Measurements from ENCODE around the gene PLIN4.

Gene PLIN4

GRCh38 chr19:4513248-4513647 lies 5.0 kb downstream of the PLIN4 start:
- DNase-seq (ENCODE audit: extremely low spot score): no peak
- ChIA-PET CTCF (no interaction called here), POLR2A (no interaction called here)
- TF ChIP-seq FOXK2 (IDR thresholded peaks at IDR 0.05): no peak
- no peak for TF ChIP-seq ARNT (IDR thresholded peaks at IDR 0.05)
- TF ChIP-seq NFRKB (IDR thresholded peaks at IDR 0.05): no peak

- POLR2A ChIA-PET: no interaction called here
- TF ChIP-seq TARDBP (IDR thresholded peaks at IDR 0.05) (no peak), ARNT (IDR thresholded peaks at IDR 0.05) (no peak), L3MBTL2 (conservative IDR thresholded peaks at IDR 0.05) (no peak), SUZ12 (IDR thresholded peaks at IDR 0.05) (no peak), CTBP1 (IDR thresholded peaks at IDR 0.05; ENCODE audit: borderline replicate concordance) (no peak), BHLHE40 (IDR thresholded peaks at IDR 0.05; ENCODE audit: borderline replicate concordance) (no peak), FOXK2 (IDR thresholded peaks at IDR 0.05) (no peak)
- CTCF ChIA-PET: no interaction called here
- no peak for DNase-seq (ENCODE audit: extremely low spot score)
These were observed 6.2 kb downstream of the PLIN4 start for GRCh38 chr19:4512070-4512469.

DNA sequence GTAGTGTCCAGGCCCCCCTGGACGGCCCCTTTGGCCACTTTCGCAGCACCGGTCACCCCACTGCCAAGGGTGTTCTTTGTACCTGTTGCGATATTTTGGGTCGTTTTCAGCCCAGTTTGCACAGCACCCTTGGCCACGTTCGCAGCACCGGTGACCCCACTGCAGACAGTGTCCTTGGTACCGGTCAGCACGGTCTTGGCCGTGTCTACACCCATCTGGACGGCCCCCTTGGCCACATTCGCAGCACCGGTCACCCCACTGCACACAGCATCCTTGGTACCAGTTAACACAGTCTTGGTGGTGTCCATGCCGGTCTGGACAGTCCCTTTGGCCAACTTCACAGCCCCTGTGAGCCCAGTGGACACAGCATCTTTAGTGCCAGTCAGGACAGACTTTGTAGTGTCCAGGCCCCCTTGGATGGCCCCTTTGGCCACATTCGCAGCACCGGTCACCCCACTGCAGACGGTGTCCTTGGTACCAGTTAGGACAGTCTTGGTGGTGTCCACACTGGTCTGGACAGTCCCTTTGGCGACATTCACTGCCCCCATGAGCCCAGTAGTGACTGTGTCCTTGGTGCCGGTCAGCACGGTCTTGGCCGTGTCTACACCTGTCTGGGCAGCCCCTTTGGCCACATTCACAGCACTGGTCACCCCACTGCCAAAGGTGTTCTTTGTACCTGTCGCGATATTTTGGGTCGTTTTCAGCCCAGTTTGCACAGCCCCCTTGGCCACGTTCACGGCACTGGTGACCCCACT lies 6.8 kb downstream of the PLIN4 start:
- POLR2A ChIA-PET: no interaction called here
- TF ChIP-seq TARDBP (IDR thresholded peaks at IDR 0.05) (no peak), SP1 (IDR thresholded peaks at IDR 0.05) (no peak), FOXA1 (IDR thresholded peaks at IDR 0.05) (no peak), FOXM1 (IDR thresholded peaks at IDR 0.05; ENCODE audit: borderline replicate concordance) (no peak), SUZ12 (IDR thresholded peaks at IDR 0.05) (no peak), BHLHE40 (IDR thresholded peaks at IDR 0.05; ENCODE audit: borderline replicate concordance) (no peak), ARNT (IDR thresholded peaks at IDR 0.05) (no peak), L3MBTL2 (conservative IDR thresholded peaks at IDR 0.05) (no peak), NFRKB (IDR thresholded peaks at IDR 0.05) (no peak), HDGF (IDR thresholded peaks at IDR 0.05; ENCODE audit: borderline replicate concordance) (no peak), FOXK2 (IDR thresholded peaks at IDR 0.05) (no peak), ELF4 (IDR thresholded peaks at IDR 0.05) (no peak), ZNF384 (IDR thresholded peaks at IDR 0.05) (no peak), LEF1 (IDR thresholded peaks at IDR 0.05; ENCODE audit: borderline replicate concordance) (no peak)
- TF ChIP-seq, protein P1, sequence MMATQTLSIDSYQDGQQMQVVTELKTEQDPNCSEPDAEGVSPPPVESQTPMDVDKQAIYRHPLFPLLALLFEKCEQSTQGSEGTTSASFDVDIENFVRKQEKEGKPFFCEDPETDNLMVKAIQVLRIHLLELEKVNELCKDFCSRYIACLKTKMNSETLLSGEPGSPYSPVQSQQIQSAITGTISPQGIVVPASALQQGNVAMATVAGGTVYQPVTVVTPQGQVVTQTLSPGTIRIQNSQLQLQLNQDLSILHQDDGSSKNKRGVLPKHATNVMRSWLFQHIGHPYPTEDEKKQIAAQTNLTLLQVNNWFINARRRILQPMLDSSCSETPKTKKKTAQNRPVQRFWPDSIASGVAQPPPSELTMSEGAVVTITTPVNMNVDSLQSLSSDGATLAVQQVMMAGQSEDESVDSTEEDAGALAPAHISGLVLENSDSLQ (IDR thresholded peaks at IDR 0.05): no peak
- CTCF ChIA-PET: no interaction called here
- no peak for DNase-seq (ENCODE audit: extremely low spot score)

- no peak for DNase-seq (ENCODE audit: extremely low spot score)
- ChIA-PET POLR2A (no interaction called here), CTCF (interaction anchor here (2.3 kb wide), 1 partner anchor 13 kb away, joined by 6 read pairs; no protein-coding TSS in a partner anchor)
- TF ChIP-seq ZNF384 (IDR thresholded peaks at IDR 0.05): no peak
- TF ChIP-seq TARDBP (IDR thresholded peaks at IDR 0.05): no peak
- TF ChIP-seq SUZ12 (IDR thresholded peaks at IDR 0.05): no peak
- TF ChIP-seq NFRKB (IDR thresholded peaks at IDR 0.05): no peak
- TF ChIP-seq L3MBTL2 (conservative IDR thresholded peaks at IDR 0.05): no peak
- no peak for TF ChIP-seq ELF4 (IDR thresholded peaks at IDR 0.05)
- no peak for TF ChIP-seq FOXA1 (IDR thresholded peaks at IDR 0.05)
- TF ChIP-seq LEF1 (IDR thresholded peaks at IDR 0.05; ENCODE audit: borderline replicate concordance): no peak
- TF ChIP-seq BHLHE40 (IDR thresholded peaks at IDR 0.05; ENCODE audit: borderline replicate concordance): no peak
- no peak for TF ChIP-seq CTBP1 (IDR thresholded peaks at IDR 0.05; ENCODE audit: borderline replicate concordance)
- TF ChIP-seq ARNT (IDR thresholded peaks at IDR 0.05): no peak
- no peak for TF ChIP-seq SP1 (IDR thresholded peaks at IDR 0.05)
- TF ChIP-seq, protein P1 (IDR thresholded peaks at IDR 0.05): no peak
- no peak for TF ChIP-seq HDGF (IDR thresholded peaks at IDR 0.05; ENCODE audit: borderline replicate concordance)
- TF ChIP-seq FOXK2 (IDR thresholded peaks at IDR 0.05): no peak
- no peak for TF ChIP-seq FOXM1 (IDR thresholded peaks at IDR 0.05; ENCODE audit: borderline replicate concordance)
These were observed 7.6 kb downstream of the PLIN4 start for GRCh38 chr19:4510435-4511255.

GRCh38 chr19:4508698-4509097 lies 9.6 kb downstream of the PLIN4 start:
- ChIA-PET POLR2A (interaction anchor here (0.8 to 1.0 kb wide), 2 partner anchors 8 to 10 kb away, joined by 3 to 4 read pairs; partner anchors contain the start of gene PLIN4), CTCF (interaction anchor here (2.3 kb wide), 1 partner anchor 15 kb away, joined by 6 read pairs; no protein-coding TSS in a partner anchor)
- no peak for TF ChIP-seq CTBP1 (IDR thresholded peaks at IDR 0.05; ENCODE audit: borderline replicate concordance)
- no peak for DNase-seq (ENCODE audit: extremely low spot score)

- TF ChIP-seq ELF4 (IDR thresholded peaks at IDR 0.05) (no peak), BHLHE40 (IDR thresholded peaks at IDR 0.05; ENCODE audit: borderline replicate concordance) (no peak), FOXM1 (IDR thresholded peaks at IDR 0.05; ENCODE audit: borderline replicate concordance) (no peak), L3MBTL2 (conservative IDR thresholded peaks at IDR 0.05) (no peak), SUZ12 (IDR thresholded peaks at IDR 0.05) (no peak), TARDBP (IDR thresholded peaks at IDR 0.05) (no peak), LEF1 (IDR thresholded peaks at IDR 0.05; ENCODE audit: borderline replicate concordance) (no peak), ZNF384 (IDR thresholded peaks at IDR 0.05) (no peak), SP1 (IDR thresholded peaks at IDR 0.05) (no peak), FOXK2 (IDR thresholded peaks at IDR 0.05) (no peak), FOXA1 (IDR thresholded peaks at IDR 0.05) (no peak), ARNT (IDR thresholded peaks at IDR 0.05) (no peak), NFRKB (IDR thresholded peaks at IDR 0.05) (no peak), CTBP1 (IDR thresholded peaks at IDR 0.05; ENCODE audit: borderline replicate concordance) (no peak), HDGF (IDR thresholded peaks at IDR 0.05; ENCODE audit: borderline replicate concordance) (no peak)
- TF ChIP-seq, protein P1 (IDR thresholded peaks at IDR 0.05): no peak
- CTCF ChIA-PET: no interaction called here
- POLR2A ChIA-PET: no interaction called here
- DNase-seq (ENCODE audit: extremely low spot score): no peak
These were observed 10.5 kb downstream of the PLIN4 start for GRCh38 chr19:4507804-4508203.

Data from HEK293T (cell line).